K562 (cell line): ENCODE measurements around the gene CRABP2. TPM values are rescaled to one million over a fixed set of nuclear protein-coding genes. Genes with fewer than 3 reads are reported as not detected.

Experiments used
- POLR2G ChIP-seq: fragments of 200-400 bp; formaldehyde crosslinking; IDR thresholded peaks from 2 replicates; pipeline ENCODE4 v1.6.1; 2017; ENCODE audit warnings: low read depth, mild to moderate bottlenecking, antibody characterized with exemption, low read length, moderate library complexity
- RBBP5 ChIP-seq: fragments of 200-600 bp; sonication (generic); IDR thresholded peaks from 2 replicates; pipeline ENCODE4 v1.6.1; 2012; ENCODE audit warnings: borderline replicate concordance, mild to moderate bottlenecking, low read length, control low read depth, inconsistent platforms; ENCODE audit not compliant: insufficient read depth, poor library complexity, severe bottlenecking
- ZFP36 ChIP-seq: fragments of 150-350 bp; IDR thresholded peaks from 2 replicates; pipeline ENCODE4 v1.6.1; 2018; ENCODE audit warnings: low read length, low read depth; ENCODE audit not compliant: partially characterized antibody
- polyA plus RNA-seq, 8 experiments: library from polyadenylated mRNA; depleted of rRNA in 4 of 8; stranded (reverse) in 5 of 8; unstranded in 3 of 8; fragments of >200 nt; fragmentation: Nextera tagmentation in 2 of 8; fragmentation: Illumina TruSeq in 1 of 8; extraction: Ambion mirVana in 2 of 8; extraction: Trizol in 1 of 8; gene quantifications; 2 replicates each; pipeline versions ENCODE4 v1.2.1 to v1.2.3, GENCODE V29; 2011 to 2014; ENCODE audit warnings: inconsistent platforms in 1 of 8, missing spikeins in 1 of 8
- total RNA-seq, 7 experiments: library from RNA; depleted of rRNA in 6 of 7; stranded (reverse); fragments of >200 nt in 6 of 7; fragmentation: Illumina TruSeq in 2 of 7; extraction: Trizol in 2 of 7; gene quantifications; 2 replicates each; pipeline versions ENCODE4 v1.2.1 to v1.2.3, GENCODE V29; 2011 to 2021; ENCODE audit warnings: low replicate concordance in 1 of 7
- TF ChIP-seq, protein P1 (sequence below): fragments of 200-800 bp; sonication (Bioruptor generic); IDR thresholded peaks from 2 replicates; pipeline ENCODE4 v1.6.1; 2017; ENCODE audit warnings: missing genetic modification characterization, missing compliant biosample characterization
- TF ChIP-seq, protein P2 (sequence below): fragments of 450-650 bp; formaldehyde crosslinking; IDR thresholded peaks from 2 replicates; pipeline ENCODE4 v1.4.0; 2020; ENCODE audit warnings: mild to moderate bottlenecking, moderate library complexity
- TF ChIP-seq, protein P3 (sequence below): fragments of 200-600 bp; sonication (generic); IDR thresholded peaks from one replicate; pipeline ENCODE4 v1.6.1; 2012; ENCODE audit warnings: mild to moderate bottlenecking, low read depth, low read length, inconsistent platforms
- TF ChIP-seq, protein P4 (sequence below): sonication (generic); formaldehyde crosslinking; IDR thresholded peaks from 2 replicates; pipeline ENCODE4 v1.8.0; 2022; ENCODE audit warnings: missing genetic modification reagents, mild to moderate bottlenecking, moderate library complexity, borderline replicate concordance

Gene CRABP2
- total and polyA plus RNA-seq, 9 of the 15 experiments (the other 6 are each of a cell fraction or from before 2014, with no cell fraction given) = 0.30 to 2.5 (median 0.82) TPM

DNA sequence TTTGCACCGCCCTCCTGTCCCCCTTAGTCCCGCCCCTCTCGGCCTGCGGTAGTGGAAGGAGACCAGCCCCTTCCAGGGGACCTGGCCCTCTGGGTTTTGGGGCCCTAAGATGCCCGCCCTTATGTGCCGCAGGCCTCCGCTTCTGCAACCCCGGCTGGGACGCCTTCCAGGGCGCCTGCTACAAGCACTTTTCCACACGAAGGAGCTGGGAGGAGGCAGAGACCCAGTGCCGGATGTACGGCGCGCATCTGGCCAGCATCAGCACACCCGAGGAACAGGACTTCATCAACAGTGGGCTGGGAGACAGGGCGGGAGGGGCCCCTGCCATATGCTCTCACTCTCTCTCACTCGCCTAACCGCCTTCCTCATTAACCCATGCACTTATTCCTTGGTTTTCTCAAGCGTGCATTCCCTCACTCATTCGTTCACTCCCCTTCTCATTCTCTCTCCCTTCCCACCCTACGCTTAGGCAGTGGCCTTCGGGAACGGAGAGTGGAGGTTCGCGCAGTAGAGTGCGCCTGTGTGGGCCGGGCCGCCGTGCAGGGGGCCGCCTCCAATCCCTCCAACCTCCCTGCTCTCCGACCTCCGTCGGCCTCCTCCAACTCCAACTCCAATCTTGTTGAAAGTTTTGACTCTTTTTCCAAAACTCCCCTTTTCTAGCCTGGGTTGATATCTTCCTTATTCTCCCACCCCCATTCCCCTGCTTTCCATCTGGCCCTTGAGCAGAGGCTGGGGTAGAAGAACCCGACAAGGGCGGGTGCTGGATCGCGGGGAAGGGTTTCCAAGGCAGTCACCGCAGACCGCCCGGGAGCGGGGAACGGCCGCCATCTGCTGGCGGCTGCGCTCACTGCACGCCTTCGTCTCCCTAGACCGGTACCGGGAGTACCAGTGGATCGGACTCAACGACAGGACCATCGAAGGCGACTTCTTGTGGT is 48.3 kb downstream of the CRABP2 start (continued):
- TF ChIP-seq, protein P1, sequence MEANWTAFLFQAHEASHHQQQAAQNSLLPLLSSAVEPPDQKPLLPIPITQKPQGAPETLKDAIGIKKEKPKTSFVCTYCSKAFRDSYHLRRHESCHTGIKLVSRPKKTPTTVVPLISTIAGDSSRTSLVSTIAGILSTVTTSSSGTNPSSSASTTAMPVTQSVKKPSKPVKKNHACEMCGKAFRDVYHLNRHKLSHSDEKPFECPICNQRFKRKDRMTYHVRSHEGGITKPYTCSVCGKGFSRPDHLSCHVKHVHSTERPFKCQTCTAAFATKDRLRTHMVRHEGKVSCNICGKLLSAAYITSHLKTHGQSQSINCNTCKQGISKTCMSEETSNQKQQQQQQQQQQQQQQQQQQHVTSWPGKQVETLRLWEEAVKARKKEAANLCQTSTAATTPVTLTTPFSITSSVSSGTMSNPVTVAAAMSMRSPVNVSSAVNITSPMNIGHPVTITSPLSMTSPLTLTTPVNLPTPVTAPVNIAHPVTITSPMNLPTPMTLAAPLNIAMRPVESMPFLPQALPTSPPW (CRISPR knock-in tag) = 0 out of 2 replicates have a peak, but pooled peaks have one; percentile 23
- TF ChIP-seq, protein P2, sequence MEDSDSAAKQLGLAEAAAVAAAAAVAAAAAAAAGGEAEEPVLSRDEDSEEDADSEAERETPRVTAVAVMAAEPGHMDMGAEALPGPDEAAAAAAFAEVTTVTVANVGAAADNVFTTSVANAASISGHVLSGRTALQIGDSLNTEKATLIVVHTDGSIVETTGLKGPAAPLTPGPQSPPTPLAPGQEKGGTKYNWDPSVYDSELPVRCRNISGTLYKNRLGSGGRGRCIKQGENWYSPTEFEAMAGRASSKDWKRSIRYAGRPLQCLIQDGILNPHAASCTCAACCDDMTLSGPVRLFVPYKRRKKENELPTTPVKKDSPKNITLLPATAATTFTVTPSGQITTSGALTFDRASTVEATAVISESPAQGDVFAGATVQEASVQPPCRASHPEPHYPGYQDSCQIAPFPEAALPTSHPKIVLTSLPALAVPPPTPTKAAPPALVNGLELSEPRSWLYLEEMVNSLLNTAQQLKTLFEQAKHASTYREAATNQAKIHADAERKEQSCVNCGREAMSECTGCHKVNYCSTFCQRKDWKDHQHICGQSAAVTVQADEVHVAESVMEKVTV = 0 out of 2 replicates have a peak, but pooled peaks have one; percentile 36
- TF ChIP-seq, protein P3, sequence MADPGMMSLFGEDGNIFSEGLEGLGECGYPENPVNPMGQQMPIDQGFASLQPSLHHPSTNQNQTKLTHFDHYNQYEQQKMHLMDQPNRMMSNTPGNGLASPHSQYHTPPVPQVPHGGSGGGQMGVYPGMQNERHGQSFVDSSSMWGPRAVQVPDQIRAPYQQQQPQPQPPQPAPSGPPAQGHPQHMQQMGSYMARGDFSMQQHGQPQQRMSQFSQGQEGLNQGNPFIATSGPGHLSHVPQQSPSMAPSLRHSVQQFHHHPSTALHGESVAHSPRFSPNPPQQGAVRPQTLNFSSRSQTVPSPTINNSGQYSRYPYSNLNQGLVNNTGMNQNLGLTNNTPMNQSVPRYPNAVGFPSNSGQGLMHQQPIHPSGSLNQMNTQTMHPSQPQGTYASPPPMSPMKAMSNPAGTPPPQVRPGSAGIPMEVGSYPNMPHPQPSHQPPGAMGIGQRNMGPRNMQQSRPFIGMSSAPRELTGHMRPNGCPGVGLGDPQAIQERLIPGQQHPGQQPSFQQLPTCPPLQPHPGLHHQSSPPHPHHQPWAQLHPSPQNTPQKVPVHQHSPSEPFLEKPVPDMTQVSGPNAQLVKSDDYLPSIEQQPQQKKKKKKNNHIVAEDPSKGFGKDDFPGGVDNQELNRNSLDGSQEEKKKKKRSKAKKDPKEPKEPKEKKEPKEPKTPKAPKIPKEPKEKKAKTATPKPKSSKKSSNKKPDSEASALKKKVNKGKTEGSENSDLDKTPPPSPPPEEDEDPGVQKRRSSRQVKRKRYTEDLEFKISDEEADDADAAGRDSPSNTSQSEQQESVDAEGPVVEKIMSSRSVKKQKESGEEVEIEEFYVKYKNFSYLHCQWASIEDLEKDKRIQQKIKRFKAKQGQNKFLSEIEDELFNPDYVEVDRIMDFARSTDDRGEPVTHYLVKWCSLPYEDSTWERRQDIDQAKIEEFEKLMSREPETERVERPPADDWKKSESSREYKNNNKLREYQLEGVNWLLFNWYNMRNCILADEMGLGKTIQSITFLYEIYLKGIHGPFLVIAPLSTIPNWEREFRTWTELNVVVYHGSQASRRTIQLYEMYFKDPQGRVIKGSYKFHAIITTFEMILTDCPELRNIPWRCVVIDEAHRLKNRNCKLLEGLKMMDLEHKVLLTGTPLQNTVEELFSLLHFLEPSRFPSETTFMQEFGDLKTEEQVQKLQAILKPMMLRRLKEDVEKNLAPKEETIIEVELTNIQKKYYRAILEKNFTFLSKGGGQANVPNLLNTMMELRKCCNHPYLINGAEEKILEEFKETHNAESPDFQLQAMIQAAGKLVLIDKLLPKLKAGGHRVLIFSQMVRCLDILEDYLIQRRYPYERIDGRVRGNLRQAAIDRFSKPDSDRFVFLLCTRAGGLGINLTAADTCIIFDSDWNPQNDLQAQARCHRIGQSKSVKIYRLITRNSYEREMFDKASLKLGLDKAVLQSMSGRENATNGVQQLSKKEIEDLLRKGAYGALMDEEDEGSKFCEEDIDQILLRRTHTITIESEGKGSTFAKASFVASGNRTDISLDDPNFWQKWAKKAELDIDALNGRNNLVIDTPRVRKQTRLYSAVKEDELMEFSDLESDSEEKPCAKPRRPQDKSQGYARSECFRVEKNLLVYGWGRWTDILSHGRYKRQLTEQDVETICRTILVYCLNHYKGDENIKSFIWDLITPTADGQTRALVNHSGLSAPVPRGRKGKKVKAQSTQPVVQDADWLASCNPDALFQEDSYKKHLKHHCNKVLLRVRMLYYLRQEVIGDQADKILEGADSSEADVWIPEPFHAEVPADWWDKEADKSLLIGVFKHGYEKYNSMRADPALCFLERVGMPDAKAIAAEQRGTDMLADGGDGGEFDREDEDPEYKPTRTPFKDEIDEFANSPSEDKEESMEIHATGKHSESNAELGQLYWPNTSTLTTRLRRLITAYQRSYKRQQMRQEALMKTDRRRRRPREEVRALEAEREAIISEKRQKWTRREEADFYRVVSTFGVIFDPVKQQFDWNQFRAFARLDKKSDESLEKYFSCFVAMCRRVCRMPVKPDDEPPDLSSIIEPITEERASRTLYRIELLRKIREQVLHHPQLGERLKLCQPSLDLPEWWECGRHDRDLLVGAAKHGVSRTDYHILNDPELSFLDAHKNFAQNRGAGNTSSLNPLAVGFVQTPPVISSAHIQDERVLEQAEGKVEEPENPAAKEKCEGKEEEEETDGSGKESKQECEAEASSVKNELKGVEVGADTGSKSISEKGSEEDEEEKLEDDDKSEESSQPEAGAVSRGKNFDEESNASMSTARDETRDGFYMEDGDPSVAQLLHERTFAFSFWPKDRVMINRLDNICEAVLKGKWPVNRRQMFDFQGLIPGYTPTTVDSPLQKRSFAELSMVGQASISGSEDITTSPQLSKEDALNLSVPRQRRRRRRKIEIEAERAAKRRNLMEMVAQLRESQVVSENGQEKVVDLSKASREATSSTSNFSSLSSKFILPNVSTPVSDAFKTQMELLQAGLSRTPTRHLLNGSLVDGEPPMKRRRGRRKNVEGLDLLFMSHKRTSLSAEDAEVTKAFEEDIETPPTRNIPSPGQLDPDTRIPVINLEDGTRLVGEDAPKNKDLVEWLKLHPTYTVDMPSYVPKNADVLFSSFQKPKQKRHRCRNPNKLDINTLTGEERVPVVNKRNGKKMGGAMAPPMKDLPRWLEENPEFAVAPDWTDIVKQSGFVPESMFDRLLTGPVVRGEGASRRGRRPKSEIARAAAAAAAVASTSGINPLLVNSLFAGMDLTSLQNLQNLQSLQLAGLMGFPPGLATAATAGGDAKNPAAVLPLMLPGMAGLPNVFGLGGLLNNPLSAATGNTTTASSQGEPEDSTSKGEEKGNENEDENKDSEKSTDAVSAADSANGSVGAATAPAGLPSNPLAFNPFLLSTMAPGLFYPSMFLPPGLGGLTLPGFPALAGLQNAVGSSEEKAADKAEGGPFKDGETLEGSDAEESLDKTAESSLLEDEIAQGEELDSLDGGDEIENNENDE = no peak
- TF ChIP-seq RBBP5 (peak; percentile 7), POLR2G (peak; percentile 61), ZFP36 (peak; percentile 14)
- TF ChIP-seq, protein P4, sequence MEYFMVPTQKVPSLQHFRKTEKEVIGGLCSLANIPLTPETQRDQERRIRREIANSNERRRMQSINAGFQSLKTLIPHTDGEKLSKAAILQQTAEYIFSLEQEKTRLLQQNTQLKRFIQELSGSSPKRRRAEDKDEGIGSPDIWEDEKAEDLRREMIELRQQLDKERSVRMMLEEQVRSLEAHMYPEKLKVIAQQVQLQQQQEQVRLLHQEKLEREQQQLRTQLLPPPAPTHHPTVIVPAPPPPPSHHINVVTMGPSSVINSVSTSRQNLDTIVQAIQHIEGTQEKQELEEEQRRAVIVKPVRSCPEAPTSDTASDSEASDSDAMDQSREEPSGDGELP (CRISPR knock-in tag) = peak; percentile 44; the same call in 1 of the 2 replicates
